GM18951 (cell line): ENCODE measurements around the gene KLK3.

ENCODE experiments used
- POLR2A ChIP-seq: IDR thresholded peaks from 4 replicates; pipeline ENCODE4 v1.6.1; 2011; ENCODE audit warnings: mild to moderate bottlenecking; ENCODE audit not compliant: insufficient read length, insufficient read depth; ENCODE audit errors: extremely low read depth
- in situ Hi-C: fragments of 300-500 bp; cut with MboI; formaldehyde crosslinking; loops from one replicate; pipeline ENCODE4 v1.12.0; 2022; ENCODE audit warnings: low sequenced_read_pairs, mixed read lengths, inconsistent platforms; ENCODE audit not compliant: unreplicated experiment

Gene KLK3

GRCh38 chr19:50823389-50824042, 31.2 kb upstream of the KLK3 start, which contains the start of gene KLK1:
TSS of gene KLK1 (minus strand) at chr19:50823787. CDS start at chr19:50823748, 39 bp downstream.
- in situ Hi-C loops: no loop called here
- no peak for TF ChIP-seq POLR2A

- TF ChIP-seq POLR2A: no peak
- in situ Hi-C loops: no loop called here
These were observed 28.0 kb upstream of the KLK3 start for GRCh38 chr19:50826492-50827240.

GRCh38 chr19:50827476-50827875, 27.2 kb upstream of the KLK3 start:
- no peak for TF ChIP-seq POLR2A
- in situ Hi-C loops: no loop called here

GRCh38 chr19:50829801-50830200, 24.9 kb upstream of the KLK3 start:
- in situ Hi-C loops: no loop called here
- TF ChIP-seq POLR2A: no peak

- no peak for TF ChIP-seq POLR2A
- in situ Hi-C loops: no loop called here
These were observed 24.3 kb upstream of the KLK3 start for GRCh38 chr19:50830266-50831025.

GRCh38 chr19:50831026-50831396, 23.7 kb upstream of the KLK3 start:
- TF ChIP-seq POLR2A: no peak
- in situ Hi-C loops: no loop called here

GRCh38 chr19:50832666-50833065, 22.0 kb upstream of the KLK3 start:
- in situ Hi-C loops: no loop called here
- no peak for TF ChIP-seq POLR2A

- in situ Hi-C loops: no loop called here
- no peak for TF ChIP-seq POLR2A
These were observed 21.5 kb upstream of the KLK3 start, which contains the start of gene KLK15 for GRCh38 chr19:50833117-50833801. TSS of gene KLK15 (minus strand) at chr19:50833574. CDS start at chr19:50831492, 2,082 bp downstream.

- TF ChIP-seq POLR2A: no peak
- in situ Hi-C loops: no loop called here
These were observed 20.9 kb upstream of the KLK3 start for GRCh38 chr19:50833802-50834167.

- in situ Hi-C loops: no loop called here
- no peak for TF ChIP-seq POLR2A
These were observed 19.5 kb upstream of the KLK3 start for GRCh38 chr19:50835103-50835784.

- TF ChIP-seq POLR2A: peak; percentile 88
- in situ Hi-C loops: no loop called here
These were observed 18.8 kb upstream of the KLK3 start for GRCh38 chr19:50835785-50836542.

GRCh38 chr19:50836543-50837195, 18.0 kb upstream of the KLK3 start:
- TF ChIP-seq POLR2A: no peak
- in situ Hi-C loops: no loop called here

- in situ Hi-C loops: no loop called here
- TF ChIP-seq POLR2A: no peak
These were observed 17.4 kb upstream of the KLK3 start for GRCh38 chr19:50837300-50837699.
